NK-92 treated with Interleukin-12 subunit alpha and Interleukin-12 subunit beta, amount 100 ng/mL, for 24 hours (cell line): Measurements from ENCODE around the gene PPP1R3G.
"Not testable (repeated sequence)": the region's sequence is repeated elsewhere in the genome, so short reads cannot be mapped to it uniquely, and the experiment has no call there.

Source experiments
- DNase-seq: peaks from one replicate; lab custom pipeline; 2025; lab: John Stamatoyannopoulos, UW

Gene PPP1R3G

GRCh38 chr6:5084781-5085647 is at the start of gene PPP1R3G:
PPP1R3G (plus strand) TSS chr6:5085341; CDS start chr6:5085486, 145 bp downstream.
- no peak for DNase-seq

- DNase-seq, result no peak
These were observed 48.9 kb upstream of the PPP1R3G start for GRCh38 chr6:5036269-5036668.

- no peak for DNase-seq
These were observed 43.2 kb upstream of the PPP1R3G start for GRCh38 chr6:5041955-5042354.

GRCh38 chr6:5042436-5042835 is 42.7 kb upstream of the PPP1R3G start:
- DNase-seq, result no peak

GRCh38 chr6:5044866-5045265 is 40.3 kb upstream of the PPP1R3G start:
- DNase-seq, result no peak

GRCh38 chr6:5045416-5045815 is 39.7 kb upstream of the PPP1R3G start:
- no peak for DNase-seq

GRCh38 chr6:5046430-5046829 is 38.7 kb upstream of the PPP1R3G start:
- no peak for DNase-seq

GRCh38 chr6:5050009-5050408 is 35.1 kb upstream of the PPP1R3G start:
- peak; percentile 36 for DNase-seq

GRCh38 chr6:5051394-5051793 is 33.7 kb upstream of the PPP1R3G start:
- no peak for DNase-seq

- DNase-seq, result no peak
These were observed 32.1 kb upstream of the PPP1R3G start for GRCh38 chr6:5053038-5053437.

GRCh38 chr6:5053864-5054244 is 31.3 kb upstream of the PPP1R3G start:
- DNase-seq, result no peak

- no peak for DNase-seq
These were observed 30.8 kb upstream of the PPP1R3G start for GRCh38 chr6:5054245-5054873.

- no peak for DNase-seq
These were observed 30.0 kb upstream of the PPP1R3G start for GRCh38 chr6:5055118-5055517.

GRCh38 chr6:5058254-5058653 is 26.9 kb upstream of the PPP1R3G start:
- DNase-seq, result no peak

GRCh38 chr6:5059036-5059896 is 25.9 kb upstream of the PPP1R3G start:
- DNase-seq, result no peak

- DNase-seq, result not testable (repeated sequence)
These were observed 24.7 kb upstream of the PPP1R3G start for GRCh38 chr6:5060439-5060838.

- DNase-seq, result no peak
These were observed 24.0 kb upstream of the PPP1R3G start for GRCh38 chr6:5061152-5061551.

- DNase-seq, result no peak
These were observed 21.5 kb upstream of the PPP1R3G start for GRCh38 chr6:5063617-5064016.

- no peak for DNase-seq
These were observed 18.6 kb upstream of the PPP1R3G start for GRCh38 chr6:5066456-5067093.

GRCh38 chr6:5067305-5067704 is 17.8 kb upstream of the PPP1R3G start:
- DNase-seq, result no peak

- no peak for DNase-seq
These were observed 16.9 kb upstream of the PPP1R3G start for GRCh38 chr6:5068153-5068751.

- no peak for DNase-seq
These were observed 13.9 kb upstream of the PPP1R3G start for GRCh38 chr6:5071216-5071615.
